SU-DHL-6 (cell line): ENCODE data around the gene PPP6R3.

Experiments
- H2AFZ ChIP-seq: fragments of 200-600 bp; sonication (generic); 2 replicates; pipeline ENCODE4 v1.6.1; 2014; ENCODE audit warnings: low read depth, mild to moderate bottlenecking, moderate library complexity, mixed read lengths, antibody characterized with exemption, low read length; ENCODE audit not compliant: severe bottlenecking
- H3F3A ChIP-seq: fragments of 200-600 bp; shearing (Covaris generic); 2 replicates; pipeline ENCODE4 v1.6.0; 2016; ENCODE audit warnings: antibody characterized with exemption, mild to moderate bottlenecking; ENCODE audit not compliant: insufficient read depth
- H3K27ac ChIP-seq: fragments of 200-600 bp; sonication (generic); 2 replicates; pipeline ENCODE4 v1.5.1; 2016; ENCODE audit warnings: low read depth, mild to moderate bottlenecking, low read length, moderate library complexity, mixed read lengths
- H3K27me3 ChIP-seq: fragments of 200-600 bp; sonication (generic), shearing (Covaris generic); 2 replicates; pipeline ENCODE4 v1.6.0; 2014; ENCODE audit warnings: mild to moderate bottlenecking, low read length
- H3K36me3 ChIP-seq: fragments of 200-600 bp; sonication (generic); 2 replicates; pipeline ENCODE4 v1.6.1; 2014; ENCODE audit warnings: mild to moderate bottlenecking, low read length, mixed read lengths
- H3K4me2 ChIP-seq: fragments of 300-600, 200-600 bp; shearing (Covaris generic), sonication (generic); 2 replicates; pipeline ENCODE4 v1.6.0; 2014; ENCODE audit warnings: low read length, low read depth, mild to moderate bottlenecking; ENCODE audit not compliant: poor library complexity, severe bottlenecking
- H3K4me3 ChIP-seq: fragments of 200-600 bp; sonication (generic); 2 replicates; pipeline ENCODE4 v1.5.1; 2014; ENCODE audit warnings: antibody characterized with exemption, low read length, mild to moderate bottlenecking, mixed read lengths; ENCODE audit not compliant: insufficient read depth, poor library complexity, severe bottlenecking
- H3K79me2 ChIP-seq: fragments of 200-600 bp; sonication (generic); 2 replicates; pipeline ENCODE4 v1.6.1; 2014; ENCODE audit warnings: mild to moderate bottlenecking, low read length, moderate library complexity; ENCODE audit not compliant: insufficient read depth
- H3K9ac ChIP-seq: fragments of 200-600 bp; sonication (generic); 2 replicates; pipeline ENCODE4 v1.7.0; 2014; ENCODE audit warnings: mild to moderate bottlenecking, low read length
- H3K9me2 ChIP-seq: fragments of 200-600 bp; sonication (generic); replicated peaks from 2 replicates; pipeline ENCODE4 v1.6.1; 2014; ENCODE audit warnings: low read length; ENCODE audit not compliant: insufficient read depth
- H3K9me3 ChIP-seq: fragments of 200-600 bp; sonication (generic); 2 replicates; pipeline ENCODE4 v1.6.1; 2014; ENCODE audit warnings: low read length, mixed read lengths; ENCODE audit not compliant: insufficient read depth
- H4K20me1 ChIP-seq: fragments of 200-600 bp; sonication (generic); 2 replicates; pipeline ENCODE4 v1.6.1; 2014; ENCODE audit warnings: low read depth, mild to moderate bottlenecking, antibody characterized with exemption, low read length, moderate library complexity, mixed read lengths
- CTCF ChIP-seq: fragments of 200-600 bp; sonication (generic); IDR thresholded peaks from one replicate; pipeline ENCODE4 v1.5.1; 2017; ENCODE audit warnings: antibody characterized with exemption, mild to moderate bottlenecking, low read length, moderate library complexity; ENCODE audit not compliant: insufficient read depth, poor library complexity, severe bottlenecking
- EZH2phosphoT487 ChIP-seq: fragments of 200-600 bp; sonication (generic), shearing (Covaris generic); conservative IDR thresholded peaks from 2 replicates; pipeline ENCODE4 v1.6.1; 2018; ENCODE audit warnings: mild to moderate bottlenecking, antibody characterized with exemption, low read length, moderate library complexity, mixed read lengths

The PPP6R3 gene

GRCh38 chr11:68420171-68420570 lies 40.4 kb upstream of the PPP6R3 start:
- Histone ChIP-seq H3K4me2 (no peak overlapping the region), H3K9ac (no peak overlapping the region), H3K27ac (no peak overlapping the region), H3K27me3 (no peaks in the 10 kb centered on the region), H4K20me1 (no peaks in the 10 kb centered on the region), H3K79me2 (no peaks in the 10 kb centered on the region), H3K9me3 (no peaks in the 10 kb centered on the region), H3K4me3 (no peak overlapping the region), H2AFZ (no peak overlapping the region), H3K9me2 (no peaks in the 10 kb centered on the region), H3K36me3 (no peaks in the 10 kb centered on the region), H3F3A (no peaks in the 10 kb centered on the region)
- TF ChIP-seq CTCF (no peak), EZH2phosphoT487 (no peak)

DNA sequence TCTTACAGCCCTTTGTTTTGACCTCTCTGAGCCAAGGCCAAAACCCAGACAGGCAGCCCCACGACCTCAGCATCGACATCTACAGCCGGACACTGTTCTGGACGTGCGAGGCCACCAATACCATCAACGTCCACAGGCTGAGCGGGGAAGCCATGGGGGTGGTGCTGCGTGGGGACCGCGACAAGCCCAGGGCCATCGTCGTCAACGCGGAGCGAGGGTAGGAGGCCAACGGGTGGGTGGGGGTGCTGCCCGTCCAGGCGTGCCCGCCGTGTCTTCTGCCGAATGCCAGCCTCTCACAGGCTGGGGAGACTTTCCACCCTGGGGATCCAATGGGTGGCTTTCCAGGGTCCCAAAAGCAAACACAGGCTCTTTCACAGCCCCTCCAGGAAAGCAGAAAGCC lies 37.1 kb upstream of the PPP6R3 start:
- Histone ChIP-seq H3F3A (no peaks in the 10 kb centered on the region), H3K9me2 (no peaks in the 10 kb centered on the region), H3K9ac (no peak overlapping the region), H3K4me3 (no peak overlapping the region), H3K4me2 (no peak overlapping the region), H3K9me3 (no peaks in the 10 kb centered on the region), H3K27me3 (no peaks in the 10 kb centered on the region), H2AFZ (no peak overlapping the region), H3K79me2 (no peaks in the 10 kb centered on the region), H4K20me1 (no peaks in the 10 kb centered on the region), H3K36me3 (no peaks in the 10 kb centered on the region), H3K27ac (no peak overlapping the region)
- TF ChIP-seq CTCF = no peak

- Histone ChIP-seq H3K4me2 (no peak overlapping the region), H3K9me3 (no peaks in the 10 kb centered on the region), H3K9me2 (no peaks in the 10 kb centered on the region), H3K79me2 (no peaks in the 10 kb centered on the region), H3K4me3 (no peak overlapping the region), H4K20me1 (no peaks in the 10 kb centered on the region), H3K27me3 (no peaks in the 10 kb centered on the region), H3K27ac (no peak overlapping the region), H3K36me3 (no peaks in the 10 kb centered on the region), H3K9ac (no peak overlapping the region), H3F3A (no peaks in the 10 kb centered on the region), H2AFZ (no peak overlapping the region)
- TF ChIP-seq CTCF (no peak), EZH2phosphoT487 (no peak)
Measured at GRCh38 chr11:68424101-68424632, 36.4 kb upstream of the PPP6R3 start.
